H9 (cell line): ENCODE results near the gene MAN1B1. TPM values are rescaled to one million over a fixed set of nuclear protein-coding genes. Genes with fewer than 3 reads are reported as not detected.

Source experiments
- DNase-seq: peaks from one replicate; pipeline ENCODE4 v3.0.0-alpha.2; 2017
- H2AFZ ChIP-seq: one replicate; pipeline ENCODE4 v1.6.1; 2013; ENCODE audit warnings: mild to moderate bottlenecking, low read length, control low read depth, moderate library complexity
- H2AK5ac ChIP-seq: 2 replicates; pipeline ENCODE4 v1.6.1; 2013; ENCODE audit warnings: low read length, control low read depth, mixed read lengths; ENCODE audit not compliant: insufficient read length
- H2BK120ac ChIP-seq: one replicate; pipeline ENCODE4 v1.6.1; 2013; ENCODE audit warnings: low read depth, mild to moderate bottlenecking, low read length, control low read depth, inconsistent platforms; ENCODE audit not compliant: poor library complexity, severe bottlenecking
- H2BK12ac ChIP-seq: 2 replicates; pipeline ENCODE4 v1.6.1; 2013; ENCODE audit warnings: low read length, control low read depth, mixed read lengths, low read depth; ENCODE audit not compliant: insufficient read length
- H2BK15ac ChIP-seq: 2 replicates; pipeline ENCODE4 v1.6.1; 2013; ENCODE audit warnings: low read depth, low read length, control low read depth
- H2BK20ac ChIP-seq: one replicate; pipeline ENCODE4 v1.6.1; 2013; ENCODE audit warnings: low read depth, mild to moderate bottlenecking, low read length, control low read depth, inconsistent platforms; ENCODE audit not compliant: poor library complexity, severe bottlenecking
- H2BK5ac ChIP-seq: 2 replicates; pipeline ENCODE4 v1.6.1; 2013; ENCODE audit warnings: low read length, control low read depth, mixed read lengths; ENCODE audit not compliant: insufficient read length
- H3K14ac ChIP-seq: 2 replicates; pipeline ENCODE4 v1.6.1; 2013; ENCODE audit warnings: low read length, control low read depth; ENCODE audit not compliant: insufficient read depth
- H3K18ac ChIP-seq: 2 replicates; pipeline ENCODE4 v1.6.1; 2013; ENCODE audit warnings: low read depth, mild to moderate bottlenecking, mixed read lengths, low read length, control low read depth; ENCODE audit not compliant: insufficient read length
- H3K23ac ChIP-seq: 2 replicates; pipeline ENCODE4 v1.6.1; 2013; ENCODE audit warnings: low read length, control low read depth, mixed read lengths, low read depth; ENCODE audit not compliant: insufficient read length
- H3K23me2 ChIP-seq: 2 replicates; pipeline ENCODE4 v1.6.1; 2013; ENCODE audit warnings: low read depth, mild to moderate bottlenecking, mixed read lengths, low read length, control low read depth; ENCODE audit not compliant: insufficient read length, poor library complexity, severe bottlenecking
- H3K27ac ChIP-seq: 2 replicates; pipeline ENCODE4 v1.5.1; 2013; ENCODE audit warnings: low read length, control low read depth, mixed read lengths, low read depth; ENCODE audit not compliant: insufficient read length
- H3K27me3 ChIP-seq: 2 replicates; pipeline ENCODE4 v1.6.1; 2013; ENCODE audit warnings: low read length, control low read depth, inconsistent platforms; ENCODE audit not compliant: insufficient read depth
- H3K4ac ChIP-seq: 2 replicates; pipeline ENCODE4 v1.6.1; 2013; ENCODE audit warnings: low read depth, mild to moderate bottlenecking, control low read depth, inconsistent platforms, low read length, moderate library complexity
- H3K4me1 ChIP-seq: 2 replicates; pipeline ENCODE4 v1.6.1; 2013; ENCODE audit warnings: low read length, control low read depth, inconsistent platforms; ENCODE audit not compliant: insufficient read depth
- H3K4me2 ChIP-seq: 2 replicates; pipeline ENCODE4 v1.6.1; 2013; ENCODE audit warnings: low read length, control low read depth, mixed read lengths; ENCODE audit not compliant: insufficient read length, insufficient read depth
- H3K56ac ChIP-seq: 2 replicates; pipeline ENCODE4 v1.6.1; 2013; ENCODE audit warnings: low read depth, mild to moderate bottlenecking, mixed read lengths, low read length, control low read depth; ENCODE audit not compliant: insufficient read length
- H3K79me1 ChIP-seq: 2 replicates; pipeline ENCODE4 v1.6.1; 2013; ENCODE audit warnings: low read depth, mild to moderate bottlenecking, moderate library complexity, low read length, control low read depth, inconsistent platforms; ENCODE audit not compliant: insufficient read depth, poor library complexity, severe bottlenecking
- H3K79me2 ChIP-seq: 2 replicates; pipeline ENCODE4 v1.6.1; 2013; ENCODE audit warnings: low read length, control low read depth, inconsistent platforms; ENCODE audit not compliant: insufficient read depth
- H3K9ac ChIP-seq: 2 replicates; pipeline ENCODE4 v1.6.1; 2013; ENCODE audit warnings: low read length, control low read depth, mixed read lengths; ENCODE audit not compliant: insufficient read length; ENCODE audit errors: extremely low read depth
- H3K9me3 ChIP-seq: one replicate; pipeline ENCODE4 v1.6.1; 2013; ENCODE audit warnings: low read depth, low read length, inconsistent platforms; ENCODE audit not compliant: control insufficient read depth
- H3T11ph ChIP-seq: one replicate; pipeline ENCODE4 v1.6.1; 2013; ENCODE audit warnings: mild to moderate bottlenecking, low read length, control low read depth, inconsistent platforms
- H4K20me1 ChIP-seq: one replicate; pipeline ENCODE4 v1.6.1; 2013; ENCODE audit not compliant: control insufficient read depth, insufficient read length, insufficient read depth
- H4K5ac ChIP-seq: 2 replicates; pipeline ENCODE4 v1.6.1; 2013; ENCODE audit warnings: low read depth, mild to moderate bottlenecking, mixed read lengths, low read length, control low read depth; ENCODE audit not compliant: insufficient read length
- H4K8ac ChIP-seq: replicated peaks from 2 replicates; pipeline ENCODE4 v1.6.1; 2013; ENCODE audit warnings: low read length, control low read depth, mixed read lengths, low read depth; ENCODE audit not compliant: insufficient read length
- H4K91ac ChIP-seq: 2 replicates; pipeline ENCODE4 v1.6.1; 2013; ENCODE audit warnings: low read depth, mild to moderate bottlenecking, moderate library complexity, mixed read lengths, low read length, control low read depth; ENCODE audit not compliant: insufficient read length
- H3K27ac Mint-ChIP-seq, 3 experiments: 2 replicates in 2 of 3; 3 replicates in 1 of 3; pipeline ENCODE4 v1.8.0; 2020 to 2021; ENCODE audit warnings: mixed read lengths in 3 of 3, mild to moderate bottlenecking in 1 of 3, moderate library complexity in 1 of 3
- H3K27me3 Mint-ChIP-seq: 2 replicates; pipeline ENCODE4 v1.8.0; 2021; ENCODE audit warnings: low read depth, mild to moderate bottlenecking, moderate library complexity, mixed read lengths
- H3K36me3 Mint-ChIP-seq, 3 experiments: 2 replicates in 2 of 3; 3 replicates in 1 of 3; pipeline ENCODE4 v1.8.0; 2020 to 2021; ENCODE audit warnings: low read depth in 3 of 3, mixed read lengths in 3 of 3; ENCODE audit not compliant: insufficient read depth in 1 of 3
- H3K4me1 Mint-ChIP-seq, 2 experiments: 2 replicates each; pipeline ENCODE4 v1.8.0; 2020; ENCODE audit warnings: mixed read lengths in 2 of 2
- H3K4me3 Mint-ChIP-seq, 2 experiments: 2 replicates in 1 of 2; 3 replicates in 1 of 2; pipeline ENCODE4 v1.8.0; 2020 to 2021; ENCODE audit warnings: mild to moderate bottlenecking in 2 of 2, mixed read lengths in 2 of 2, moderate library complexity in 1 of 2
- H3K9me3 Mint-ChIP-seq, 2 experiments: 2 replicates in 1 of 2; 3 replicates in 1 of 2; pipeline ENCODE4 v1.8.0; 2020; ENCODE audit warnings: mild to moderate bottlenecking in 2 of 2, mixed read lengths in 2 of 2, moderate library complexity in 1 of 2
- WGBS: extraction: QIAGEN DNeasy Blood & Tissue Kit; methylation state at CpG from one replicate; pipeline ENCODE4 v1.1.7; 2013; ENCODE audit warnings: missing lambda C conversion rate, low lambda C conversion rate, mixed read lengths; ENCODE audit not compliant: insufficient read length; ENCODE audit errors: extremely low coverage; 5-methylcytosine and 5-hydroxymethylcytosine counted together
- total RNA-seq: library from RNA; stranded (reverse); gene quantifications from 2 replicates; pipeline ENCODE4 v1.2.1, GENCODE V29; 2021
- TF ChIP-seq, protein P1 (sequence below): fragments of 200-600 bp; sonication (generic); conservative IDR thresholded peaks from 3 replicates; pipeline ENCODE4 v1.8.0; 2021; ENCODE audit warnings: antibody characterized with exemption, mild to moderate bottlenecking

MAN1B1 gene
- total RNA-seq, 1 experiment from 2014 or later = 34.9 TPM

- peaks cover 57% of the 10 kb centered on the region for H3K27me3 Mint-ChIP-seq
Measured at GRCh38 chr9:137055385-137056364, 31.1 kb upstream of the MAN1B1 start.

More at GRCh38 chr9:137055385-137056364, 31.1 kb upstream of the MAN1B1 start:
- no peak for DNase-seq
- H4K91ac ChIP-seq = no peak overlapping the region
- peaks cover 6% of the 10 kb centered on the region for H3K23me2 ChIP-seq
- no peaks in the 10 kb centered on the region for H3K4me1 ChIP-seq
- Mint-ChIP-seq H3K36me3 (no peaks in the 10 kb centered on the region), H3K4me3 (no peak overlapping the region), H3K9me3 (no peaks in the 10 kb centered on the region), H3K4me1 (peaks cover 2 to 7% of the 10 kb centered on the region in 2 experiments), H3K27ac (no peak overlapping the region)
- no peak overlapping the region for H2AK5ac ChIP-seq
- no peak overlapping the region for H3K4me2 ChIP-seq
- no peak overlapping the region for H2AFZ ChIP-seq
- no peaks in the 10 kb centered on the region for H3K79me1 ChIP-seq
- WGBS = no CpG with 5 or more reads among the region's 28 CpGs
- H3K9me3 ChIP-seq = no peaks in the 10 kb centered on the region
- no peak overlapping the region for H3T11ph ChIP-seq
- H3K18ac ChIP-seq = no peak overlapping the region
- H2BK15ac ChIP-seq = no peak overlapping the region
- H3K56ac ChIP-seq = no peak overlapping the region
- H3K4ac ChIP-seq = no peak overlapping the region
- no peak overlapping the region for H3K23ac ChIP-seq
- no peaks in the 10 kb centered on the region for H4K20me1 ChIP-seq
- H3K9ac ChIP-seq = no peak overlapping the region
- no peak overlapping the region for H3K14ac ChIP-seq
- no peak overlapping the region for H3K27ac ChIP-seq
- no peak overlapping the region for H4K5ac ChIP-seq
- H4K8ac ChIP-seq = no peak overlapping the region
- no peaks in the 10 kb centered on the region for H3K79me2 ChIP-seq
- no peak overlapping the region for H2BK5ac ChIP-seq
- no peak overlapping the region for H2BK20ac ChIP-seq
- H2BK12ac ChIP-seq = no peak overlapping the region
- peaks cover 2% of the 10 kb centered on the region; the same call in 1 of the 2 replicates for H3K27me3 ChIP-seq
- H2BK120ac ChIP-seq = no peak overlapping the region
- TF ChIP-seq, protein P1, sequence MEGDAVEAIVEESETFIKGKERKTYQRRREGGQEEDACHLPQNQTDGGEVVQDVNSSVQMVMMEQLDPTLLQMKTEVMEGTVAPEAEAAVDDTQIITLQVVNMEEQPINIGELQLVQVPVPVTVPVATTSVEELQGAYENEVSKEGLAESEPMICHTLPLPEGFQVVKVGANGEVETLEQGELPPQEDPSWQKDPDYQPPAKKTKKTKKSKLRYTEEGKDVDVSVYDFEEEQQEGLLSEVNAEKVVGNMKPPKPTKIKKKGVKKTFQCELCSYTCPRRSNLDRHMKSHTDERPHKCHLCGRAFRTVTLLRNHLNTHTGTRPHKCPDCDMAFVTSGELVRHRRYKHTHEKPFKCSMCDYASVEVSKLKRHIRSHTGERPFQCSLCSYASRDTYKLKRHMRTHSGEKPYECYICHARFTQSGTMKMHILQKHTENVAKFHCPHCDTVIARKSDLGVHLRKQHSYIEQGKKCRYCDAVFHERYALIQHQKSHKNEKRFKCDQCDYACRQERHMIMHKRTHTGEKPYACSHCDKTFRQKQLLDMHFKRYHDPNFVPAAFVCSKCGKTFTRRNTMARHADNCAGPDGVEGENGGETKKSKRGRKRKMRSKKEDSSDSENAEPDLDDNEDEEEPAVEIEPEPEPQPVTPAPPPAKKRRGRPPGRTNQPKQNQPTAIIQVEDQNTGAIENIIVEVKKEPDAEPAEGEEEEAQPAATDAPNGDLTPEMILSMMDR = no peak
